ENCODE results near the gene OR6C70. TPM values are rescaled to one million over a fixed set of nuclear protein-coding genes. Genes with fewer than 3 reads are reported as not detected.
"Not testable (repeated sequence)": the region's sequence is repeated elsewhere in the genome, so short reads cannot be mapped to it uniquely, and the experiment has no call there.

OR6C70 gene
- total RNA-seq, 1 donor from 2014 or later = not detected

- peaks cover 3% of the 10 kb centered on the region for H3K9me3 Mint-ChIP-seq (ENCODE audit: low read depth)
- no peak for DNase-seq (ENCODE audit: low spot score, unreplicated experiment)
- H3K4me3 Mint-ChIP-seq (ENCODE audit: low read depth) = no peak overlapping the region
- no peaks in the 10 kb centered on the region for H3K4me1 Mint-ChIP-seq (ENCODE audit: low read depth)
- no peaks in the 10 kb centered on the region for H3K27me3 Mint-ChIP-seq
- TF ChIP-seq CTCF (IDR thresholded peaks at IDR 0.05; ENCODE audit: unreplicated experiment) = no peak
- H3K27ac Mint-ChIP-seq = no peak overlapping the region
- no peaks in the 10 kb centered on the region for H3K36me3 Mint-ChIP-seq (ENCODE audit: insufficient read depth)
Observed at GRCh38 chr12:55469291-55469690, 647 bp downstream of the OR6C70 start.

- H3K36me3 Mint-ChIP-seq (ENCODE audit: insufficient read depth) = no peaks in the 10 kb centered on the region
- no peak overlapping the region for H3K4me3 Mint-ChIP-seq (ENCODE audit: low read depth)
- no peaks in the 10 kb centered on the region for H3K27me3 Mint-ChIP-seq
- no peak overlapping the region for H3K27ac Mint-ChIP-seq
- no peaks in the 10 kb centered on the region for H3K4me1 Mint-ChIP-seq (ENCODE audit: low read depth)
- DNase-seq (ENCODE audit: low spot score, unreplicated experiment) = no peak
- TF ChIP-seq CTCF (IDR thresholded peaks at IDR 0.05; ENCODE audit: unreplicated experiment) = no peak
- H3K9me3 Mint-ChIP-seq (ENCODE audit: low read depth) = peaks cover 3% of the 10 kb centered on the region
Observed at GRCh38 chr12:55467836-55468235, 2.1 kb downstream of the OR6C70 start.

GRCh38 chr12:55464926-55465325 lies 5.0 kb downstream of the OR6C70 start:
- not testable (repeated sequence) for H3K4me3 Mint-ChIP-seq (ENCODE audit: low read depth); H3K4me1 Mint-ChIP-seq (ENCODE audit: low read depth); DNase-seq (ENCODE audit: low spot score, unreplicated experiment); H3K27ac Mint-ChIP-seq; H3K27me3 Mint-ChIP-seq; H3K36me3 Mint-ChIP-seq (ENCODE audit: insufficient read depth); H3K9me3 Mint-ChIP-seq (ENCODE audit: low read depth)

- Mint-ChIP-seq H3K36me3 (ENCODE audit: insufficient read depth) (no peaks in the 10 kb centered on the region), H3K27ac (no peak overlapping the region), H3K4me3 (ENCODE audit: low read depth) (no peak overlapping the region), H3K9me3 (ENCODE audit: low read depth) (no peaks in the 10 kb centered on the region), H3K27me3 (no peaks in the 10 kb centered on the region), H3K4me1 (ENCODE audit: low read depth) (no peaks in the 10 kb centered on the region)
- no peak for DNase-seq (ENCODE audit: low spot score, unreplicated experiment)
- TF ChIP-seq CTCF (IDR thresholded peaks at IDR 0.05; ENCODE audit: unreplicated experiment) = no peak
Observed at GRCh38 chr12:55448825-55449224, 21.1 kb downstream of the OR6C70 start.

- Mint-ChIP-seq H3K36me3 (ENCODE audit: insufficient read depth) (no peaks in the 10 kb centered on the region), H3K4me1 (ENCODE audit: low read depth) (no peaks in the 10 kb centered on the region), H3K4me3 (ENCODE audit: low read depth) (no peak overlapping the region), H3K27ac (no peak overlapping the region), H3K27me3 (no peaks in the 10 kb centered on the region), H3K9me3 (ENCODE audit: low read depth) (peaks cover 4% of the 10 kb centered on the region)
- TF ChIP-seq CTCF (IDR thresholded peaks at IDR 0.05; ENCODE audit: unreplicated experiment) = peak; percentile 28
- DNase-seq (ENCODE audit: low spot score, unreplicated experiment) = no peak
Observed at GRCh38 chr12:55446326-55446725, 23.6 kb downstream of the OR6C70 start.

- Mint-ChIP-seq H3K36me3 (ENCODE audit: insufficient read depth) (no peaks in the 10 kb centered on the region), H3K9me3 (ENCODE audit: low read depth) (peaks cover 9% of the 10 kb centered on the region), H3K27me3 (no peaks in the 10 kb centered on the region), H3K27ac (no peak overlapping the region), H3K4me3 (ENCODE audit: low read depth) (no peak overlapping the region), H3K4me1 (ENCODE audit: low read depth) (no peaks in the 10 kb centered on the region)
- DNase-seq (ENCODE audit: low spot score, unreplicated experiment) = no peak
- TF ChIP-seq CTCF (IDR thresholded peaks at IDR 0.05; ENCODE audit: unreplicated experiment) = no peak
Observed at GRCh38 chr12:55445357-55445756, 24.6 kb downstream of the OR6C70 start.

All from progenitor cell of endocrine pancreas (in vitro differentiated cells).